Activated T-cell treated with anti-CD3 and anti-CD28 coated beads, Interleukin-2, amount 50 U/mL, for 24 hours (primary cell): ENCODE measurements around the gene LEO1.

Experiments
- DNase-seq: peaks from one replicate; pipeline ENCODE4 v3.0.0-alpha.2; 2020
- H3K27ac Mint-ChIP-seq: 2 replicates; pipeline ENCODE4 v1.8.0; 2020; ENCODE audit warnings: mild to moderate bottlenecking, mixed read lengths
- H3K27me3 Mint-ChIP-seq: 2 replicates; pipeline ENCODE4 v1.8.0; 2020; ENCODE audit warnings: mixed read lengths
- H3K36me3 Mint-ChIP-seq: 2 replicates; pipeline ENCODE4 v1.8.0; 2020; ENCODE audit warnings: low read depth, mixed read lengths
- H3K4me1 Mint-ChIP-seq: 2 replicates; pipeline ENCODE4 v1.8.0; 2020; ENCODE audit warnings: low read depth, mixed read lengths
- H3K4me3 Mint-ChIP-seq: 2 replicates; pipeline ENCODE4 v1.8.0; 2020; ENCODE audit warnings: mild to moderate bottlenecking, moderate library complexity, mixed read lengths
- H3K9me3 Mint-ChIP-seq: 2 replicates; pipeline ENCODE4 v1.8.0; 2020; ENCODE audit warnings: mixed read lengths

Gene LEO1

GRCh38 chr15:51931016-51931415 lies 40.6 kb downstream of the LEO1 start:
- Mint-ChIP-seq H3K27ac (no peak overlapping the region), H3K36me3 (peaks cover 72% of the 10 kb centered on the region), H3K9me3 (no peaks in the 10 kb centered on the region), H3K27me3 (no peaks in the 10 kb centered on the region), H3K4me3 (no peak overlapping the region), H3K4me1 (peaks cover 3% of the 10 kb centered on the region)
- DNase-seq: no peak

DNA sequence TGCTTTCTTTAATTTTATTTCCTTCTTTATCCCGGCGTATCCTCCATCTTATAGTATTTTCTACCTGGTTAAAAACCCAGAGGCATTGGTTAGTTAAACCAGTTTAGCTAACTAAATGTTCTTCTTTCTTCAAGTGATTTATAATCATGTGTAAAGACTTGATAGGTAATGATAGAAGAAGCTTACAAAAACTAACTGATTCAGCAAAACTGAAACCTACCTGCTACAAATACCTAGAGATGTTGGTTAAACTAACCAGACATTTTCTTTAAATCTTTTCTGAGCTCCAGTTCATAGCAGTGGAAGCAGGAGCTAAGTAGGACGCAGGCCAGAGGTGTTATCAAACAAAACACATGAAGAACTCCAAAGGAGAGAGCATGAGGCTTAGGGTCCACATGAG lies 44.8 kb downstream of the LEO1 start:
- H3K27ac Mint-ChIP-seq: no peak overlapping the region
- no peaks in the 10 kb centered on the region for H3K4me1 Mint-ChIP-seq
- no peaks in the 10 kb centered on the region for H3K9me3 Mint-ChIP-seq
- peaks cover 84% of the 10 kb centered on the region for H3K36me3 Mint-ChIP-seq
- no peak overlapping the region for H3K4me3 Mint-ChIP-seq
- no peaks in the 10 kb centered on the region for H3K27me3 Mint-ChIP-seq
- no peak for DNase-seq

DNA sequence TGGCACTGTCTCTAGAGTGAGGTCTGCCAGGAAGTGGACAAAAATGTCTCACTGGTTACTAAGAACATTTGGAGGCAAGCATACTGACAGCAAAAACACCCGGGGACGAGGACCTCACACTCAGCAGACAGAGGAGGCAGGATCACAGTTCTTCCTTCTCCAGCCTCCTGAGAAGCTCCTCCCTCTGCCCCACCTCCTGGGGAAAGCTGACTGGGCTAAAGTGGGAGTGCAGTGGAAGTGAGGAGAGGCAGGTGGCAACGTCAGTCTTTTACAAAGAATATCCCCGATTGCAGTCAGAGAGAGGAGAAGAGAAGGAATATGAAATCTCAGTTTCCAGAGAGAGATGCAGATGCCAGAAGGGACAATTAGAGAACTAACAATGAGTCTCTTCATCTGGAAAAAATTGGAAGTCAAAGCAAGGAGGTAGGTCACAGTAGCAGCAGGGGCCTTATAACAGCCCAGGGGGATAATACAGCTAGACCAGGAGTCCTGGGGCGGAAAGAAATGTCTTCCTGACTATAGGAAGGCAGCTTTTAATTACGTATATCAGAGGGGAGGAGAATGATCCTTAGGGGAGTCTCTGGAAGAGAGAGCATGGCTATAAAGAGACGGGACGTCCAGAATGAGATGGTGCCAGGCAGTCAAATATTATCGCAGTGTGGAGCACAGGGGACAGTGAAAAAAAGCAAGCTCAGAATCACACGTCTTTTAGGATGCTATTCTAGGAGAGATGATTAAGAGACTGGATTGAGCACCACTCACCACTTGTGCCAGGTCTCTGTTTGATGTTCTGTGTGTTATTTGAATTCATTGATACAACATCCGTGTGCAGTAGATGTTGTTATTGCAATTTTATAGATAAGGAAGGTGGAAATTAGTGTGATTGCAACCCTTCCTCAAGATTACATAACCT lies 47.2 kb downstream of the LEO1 start:
- no peaks in the 10 kb centered on the region for H3K9me3 Mint-ChIP-seq
- peaks cover 80% of the 10 kb centered on the region for H3K36me3 Mint-ChIP-seq
- no peaks in the 10 kb centered on the region for H3K4me1 Mint-ChIP-seq
- no peaks in the 10 kb centered on the region for H3K27me3 Mint-ChIP-seq
- peak overlapping the region; percentile 31 for H3K27ac Mint-ChIP-seq
- no peak overlapping the region for H3K4me3 Mint-ChIP-seq
- no peak for DNase-seq

DNA sequence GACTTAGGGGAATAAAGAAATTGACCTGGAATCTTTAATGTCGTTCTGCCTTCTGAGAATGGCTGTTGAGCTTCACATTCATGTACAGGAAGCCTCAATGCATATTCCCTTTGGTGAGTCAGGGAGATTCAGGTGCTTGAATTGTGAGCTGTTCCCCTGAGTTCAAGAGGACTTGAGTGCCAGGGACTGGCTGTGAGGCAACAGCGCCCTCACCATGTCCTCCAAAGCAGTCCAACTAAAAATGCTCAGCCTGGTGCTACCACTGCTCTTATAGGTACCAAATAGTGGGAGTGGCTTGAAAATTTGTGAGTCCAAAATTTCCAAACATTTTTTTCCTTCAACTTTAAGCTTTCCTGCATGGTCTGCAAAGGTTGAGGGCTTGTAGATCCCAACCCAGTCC lies 54.1 kb downstream of the LEO1 start:
- H3K27ac Mint-ChIP-seq: no peak overlapping the region
- DNase-seq: no peak
- no peaks in the 10 kb centered on the region for H3K9me3 Mint-ChIP-seq
- H3K4me1 Mint-ChIP-seq: no peaks in the 10 kb centered on the region
- no peaks in the 10 kb centered on the region for H3K27me3 Mint-ChIP-seq
- no peak overlapping the region for H3K4me3 Mint-ChIP-seq
- H3K36me3 Mint-ChIP-seq: peaks cover 72% of the 10 kb centered on the region

GRCh38 chr15:51912528-51912927 lies 59.0 kb downstream of the LEO1 start:
- H3K27ac Mint-ChIP-seq: no peak overlapping the region
- no peak for DNase-seq

GRCh38 chr15:51909584-51909983 lies 62.0 kb downstream of the LEO1 start:
- DNase-seq: no peak
- no peaks in the 10 kb centered on the region for H3K4me1 Mint-ChIP-seq
- no peaks in the 10 kb centered on the region for H3K27me3 Mint-ChIP-seq
- peaks cover 83% of the 10 kb centered on the region for H3K36me3 Mint-ChIP-seq
- H3K4me3 Mint-ChIP-seq: no peak overlapping the region
- H3K9me3 Mint-ChIP-seq: no peaks in the 10 kb centered on the region
- H3K27ac Mint-ChIP-seq: no peak overlapping the region

More at GRCh38 chr15:51912528-51912927, 59.0 kb downstream of the LEO1 start:
- peaks cover 76% of the 10 kb centered on the region for H3K36me3 Mint-ChIP-seq
- no peak overlapping the region for H3K4me3 Mint-ChIP-seq
- no peaks in the 10 kb centered on the region for H3K27me3 Mint-ChIP-seq
- H3K4me1 Mint-ChIP-seq: no peaks in the 10 kb centered on the region
- no peaks in the 10 kb centered on the region for H3K9me3 Mint-ChIP-seq

DNA sequence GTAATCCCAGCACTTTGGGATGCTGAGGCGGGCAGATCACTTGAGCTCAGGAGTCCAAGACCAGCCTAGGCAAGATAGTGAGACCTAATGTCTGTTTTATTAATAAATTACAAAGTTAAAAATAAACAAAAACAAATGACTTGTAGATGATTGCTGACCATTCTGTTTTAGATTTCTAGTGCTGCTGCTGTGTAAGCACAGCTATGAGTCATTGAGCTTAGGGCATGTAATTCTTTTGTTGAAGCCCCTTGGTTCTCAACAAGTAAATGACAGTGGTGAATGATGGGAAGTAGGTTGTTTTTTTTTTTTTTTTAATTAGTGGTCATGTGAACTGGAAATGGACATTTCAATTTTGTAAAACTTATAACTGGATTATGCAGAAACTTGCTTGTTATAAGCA lies 63.3 kb downstream of the LEO1 start:
- peaks cover 86% of the 10 kb centered on the region for H3K36me3 Mint-ChIP-seq
- H3K27ac Mint-ChIP-seq: no peak overlapping the region
- H3K9me3 Mint-ChIP-seq: no peaks in the 10 kb centered on the region
- no peak overlapping the region for H3K4me3 Mint-ChIP-seq
- H3K4me1 Mint-ChIP-seq: no peaks in the 10 kb centered on the region
- no peak for DNase-seq
- no peaks in the 10 kb centered on the region for H3K27me3 Mint-ChIP-seq

GRCh38 chr15:51907136-51907862 lies 64.3 kb downstream of the LEO1 start:
- H3K4me3 Mint-ChIP-seq: no peak overlapping the region
- H3K4me1 Mint-ChIP-seq: no peaks in the 10 kb centered on the region
- no peak for DNase-seq
- H3K9me3 Mint-ChIP-seq: no peaks in the 10 kb centered on the region
- H3K27me3 Mint-ChIP-seq: no peaks in the 10 kb centered on the region
- H3K36me3 Mint-ChIP-seq: peaks cover 88% of the 10 kb centered on the region
- H3K27ac Mint-ChIP-seq: no peak overlapping the region

DNA sequence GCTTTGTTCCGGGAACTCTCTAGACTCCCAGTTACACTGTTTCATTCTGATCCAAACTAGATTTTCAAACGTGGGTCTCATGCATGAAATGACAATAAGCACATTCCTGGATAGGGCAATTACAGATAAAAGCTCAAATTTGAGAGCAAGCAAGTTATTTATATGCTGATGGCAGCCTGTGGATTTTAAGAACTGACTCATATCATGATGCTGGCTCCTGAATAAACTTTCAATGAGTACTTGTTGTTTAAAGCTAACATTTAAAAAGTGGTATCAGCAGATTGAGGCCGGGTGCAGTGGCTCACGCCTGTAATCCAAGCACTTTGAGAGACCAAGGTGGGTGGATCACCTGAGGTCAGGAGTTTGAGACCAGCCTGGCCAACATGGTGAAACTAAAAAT lies 66.6 kb downstream of the LEO1 start:
- H3K4me3 Mint-ChIP-seq: no peak overlapping the region
- H3K27ac Mint-ChIP-seq: peak overlapping the region; percentile 36
- no peaks in the 10 kb centered on the region for H3K4me1 Mint-ChIP-seq
- peaks cover 92% of the 10 kb centered on the region for H3K36me3 Mint-ChIP-seq
- H3K27me3 Mint-ChIP-seq: no peaks in the 10 kb centered on the region
- H3K9me3 Mint-ChIP-seq: no peaks in the 10 kb centered on the region
- DNase-seq: no peak

GRCh38 chr15:51904421-51904820 lies 67.2 kb downstream of the LEO1 start:
- Mint-ChIP-seq H3K27me3 (no peaks in the 10 kb centered on the region), H3K36me3 (peaks cover 94% of the 10 kb centered on the region), H3K9me3 (no peaks in the 10 kb centered on the region), H3K27ac (peak overlapping the region; percentile 36), H3K4me1 (no peaks in the 10 kb centered on the region), H3K4me3 (no peak overlapping the region)
- no peak for DNase-seq

GRCh38 chr15:51889486-51889885 lies 82.1 kb downstream of the LEO1 start:
- H3K9me3 Mint-ChIP-seq: no peaks in the 10 kb centered on the region
- peaks cover 75% of the 10 kb centered on the region for H3K36me3 Mint-ChIP-seq
- H3K4me3 Mint-ChIP-seq: no peak overlapping the region
- H3K27ac Mint-ChIP-seq: no peak overlapping the region
- no peak for DNase-seq
- peaks cover 6% of the 10 kb centered on the region for H3K4me1 Mint-ChIP-seq
- H3K27me3 Mint-ChIP-seq: no peaks in the 10 kb centered on the region

DNA sequence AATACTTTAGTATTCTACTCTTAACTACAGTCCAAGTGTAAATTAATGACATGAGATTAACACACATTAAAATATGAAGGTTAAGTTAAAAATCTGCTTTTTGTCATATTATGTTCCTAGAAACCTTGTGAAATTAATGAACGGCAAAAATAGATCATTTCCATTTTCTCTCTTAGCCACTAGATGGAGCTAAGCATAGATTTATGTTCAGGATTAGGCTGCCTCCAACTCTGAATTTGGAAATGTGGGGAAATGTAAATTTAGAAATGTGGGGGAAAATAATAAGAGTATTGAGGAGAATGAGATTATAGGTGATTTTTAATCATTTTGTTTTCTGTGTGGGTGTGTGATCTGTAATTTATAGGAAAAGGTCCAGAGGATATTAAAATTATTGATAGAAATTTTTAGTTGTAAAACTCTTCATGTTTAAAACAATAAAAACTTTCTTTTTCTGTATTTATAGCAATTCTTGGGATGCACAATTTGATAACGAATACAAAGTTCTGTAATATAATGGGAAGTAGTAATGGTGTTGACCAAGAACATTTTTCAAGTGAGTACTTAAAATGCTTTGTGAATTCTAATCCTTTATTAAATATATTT lies 82.9 kb downstream of the LEO1 start:
- Mint-ChIP-seq H3K27me3 (no peaks in the 10 kb centered on the region), H3K27ac (no peak overlapping the region), H3K4me1 (peaks cover 10% of the 10 kb centered on the region), H3K4me3 (no peak overlapping the region), H3K36me3 (peaks cover 75% of the 10 kb centered on the region), H3K9me3 (no peaks in the 10 kb centered on the region)
- no peak for DNase-seq
